NCI-H748 treated with DMSO at 0.1 percent for 48 hours (cell line): ENCODE results near the gene CHEK2.
"Not testable (repeated sequence)": the region's sequence is repeated elsewhere in the genome, so short reads cannot be mapped to it uniquely, and the experiment has no call there.

Source experiments
- DNase-seq: peaks from one replicate; lab custom pipeline; 2025; lab: John Stamatoyannopoulos, UW

Gene CHEK2

GRCh38 chr22:28741785-28742561 is at the start of gene CHEK2, which contains the start of gene HSCB:
TSS of gene CHEK2 (minus strand) at chr22:28741820. CDS start at chr22:28734721, 7,099 bp downstream.
TSS of gene HSCB (plus strand) at chr22:28742039. CDS start at chr22:28742096, 57 bp downstream.
- peak; percentile 86 for DNase-seq

GRCh38 chr22:28791124-28791523 is 49.5 kb upstream of the CHEK2 start:
- no peak for DNase-seq

- DNase-seq, result no peak
These were observed 47.0 kb upstream of the CHEK2 start for GRCh38 chr22:28788601-28789000.

GRCh38 chr22:28783786-28784671 is 42.4 kb upstream of the CHEK2 start:
- no peak for DNase-seq

- no peak for DNase-seq
These were observed 38.7 kb upstream of the CHEK2 start for GRCh38 chr22:28780296-28780695.

GRCh38 chr22:28779833-28780232 is 38.2 kb upstream of the CHEK2 start:
- no peak for DNase-seq

- DNase-seq, result no peak
These were observed 32.8 kb upstream of the CHEK2 start for GRCh38 chr22:28774378-28774777.

GRCh38 chr22:28773461-28773867 is 31.8 kb upstream of the CHEK2 start:
- DNase-seq, result no peak

- DNase-seq, result peak; percentile 56
These were observed 31.2 kb upstream of the CHEK2 start, which contains the start of gene CCDC117 for GRCh38 chr22:28772633-28773460. TSS of gene CCDC117 (plus strand) at chr22:28772695. CDS start at chr22:28772850, 155 bp downstream.

GRCh38 chr22:28771195-28771791 is 29.7 kb upstream of the CHEK2 start:
- no peak for DNase-seq

- DNase-seq, result no peak
These were observed 27.9 kb upstream of the CHEK2 start for GRCh38 chr22:28769394-28770085.

GRCh38 chr22:28768701-28769393 is 27.2 kb upstream of the CHEK2 start:
- no peak for DNase-seq

- no peak for DNase-seq
These were observed 25.0 kb upstream of the CHEK2 start for GRCh38 chr22:28766628-28767027.

- not testable (repeated sequence) for DNase-seq
These were observed 20.4 kb upstream of the CHEK2 start for GRCh38 chr22:28762000-28762399.

GRCh38 chr22:28761449-28761755 is 19.8 kb upstream of the CHEK2 start:
- no peak for DNase-seq

GRCh38 chr22:28759861-28760560 is 18.4 kb upstream of the CHEK2 start:
- peak; percentile 47 for DNase-seq

- DNase-seq, result not testable (repeated sequence)
These were observed 12.9 kb upstream of the CHEK2 start for GRCh38 chr22:28754512-28754911.

- DNase-seq, result no peak
These were observed 8.9 kb upstream of the CHEK2 start for GRCh38 chr22:28750471-28750881.

GRCh38 chr22:28743852-28744251 is 2.2 kb upstream of the CHEK2 start:
- no peak for DNase-seq

- DNase-seq, result no peak
These were observed 942 bp upstream of the CHEK2 start for GRCh38 chr22:28742562-28742962.
